Skeletal muscle tissue (tissue), 4 donors: ENCODE results near the gene AUTS2. TPM values are rescaled to one million over a fixed set of nuclear protein-coding genes. Genes with fewer than 3 reads are reported as not detected.

Source experiments
- H3K27ac ChIP-seq: one replicate; pipeline ENCODE4 v1.7.0; 2013; ENCODE audit warnings: mild to moderate bottlenecking, low read depth, low read length, inconsistent platforms
- H3K27me3 ChIP-seq, 3 donors: one replicate each; pipeline ENCODE4 v1.7.0; 2013; ENCODE audit warnings: low read length in 3 of 3; ENCODE audit not compliant: control insufficient read depth in 3 of 3, insufficient read depth in 3 of 3
- H3K36me3 ChIP-seq, 3 donors: one replicate each; pipeline ENCODE4 v1.7.0; 2013; ENCODE audit warnings: low read length in 3 of 3; ENCODE audit not compliant: control insufficient read depth in 3 of 3, insufficient read depth in 3 of 3
- H3K4me1 ChIP-seq, 3 donors: one replicate each; pipeline ENCODE4 v1.7.0; 2013; ENCODE audit warnings: low read length in 3 of 3, mild to moderate bottlenecking in 3 of 3; ENCODE audit not compliant: control insufficient read depth in 3 of 3, insufficient read depth in 3 of 3
- H3K4me3 ChIP-seq, 3 donors: one replicate each; pipeline ENCODE4 v1.7.0; 2013; ENCODE audit warnings: low read length in 3 of 3
- H3K9ac ChIP-seq, 3 donors: one replicate each; pipeline ENCODE4 v1.7.0; 2013; ENCODE audit warnings: low read length in 3 of 3, mild to moderate bottlenecking in 3 of 3, moderate library complexity in 2 of 3, low read depth in 1 of 3
- H3K9me3 ChIP-seq, 3 donors: one replicate each; pipeline ENCODE4 v1.7.0; 2013; ENCODE audit warnings: low read length in 3 of 3; ENCODE audit not compliant: control insufficient read depth in 3 of 3
- total RNA-seq: library from RNA; depleted of rRNA; stranded (reverse); fragments of >200 nt; gene quantifications from one replicate; pipeline ENCODE4 v1.2.3, GENCODE V29; 2014
- donor health status: Osteomylitis.

The AUTS2 gene
- total RNA-seq, 1 donor from 2014 or later = 43.3 TPM

- Histone ChIP-seq H3K4me1 (peaks cover 0 to 3% (median 2%) of the 10 kb centered on the region in 3 donors), H3K4me3 (no peak overlapping the region), H3K9ac (no peak overlapping the region), H3K9me3 (no peaks in the 10 kb centered on the region), H3K27me3 (peaks cover 0 to 3% (median 0%) of the 10 kb centered on the region in 3 donors), H3K36me3 (no peaks in the 10 kb centered on the region), H3K27ac (no peak overlapping the region)
Measured at GRCh38 chr7:70621954-70622600, 1023.8 kb downstream of the AUTS2 start.

GRCh38 chr7:70622936-70623335 is 1024.7 kb downstream of the AUTS2 start:
- Histone ChIP-seq H3K4me3 (no peak overlapping the region), H3K9ac (no peak overlapping the region), H3K9me3 (no peaks in the 10 kb centered on the region), H3K4me1 (peaks cover 0 to 3% (median 2%) of the 10 kb centered on the region in 3 donors), H3K36me3 (no peaks in the 10 kb centered on the region), H3K27ac (no peak overlapping the region), H3K27me3 (peaks cover 0 to 3% (median 0%) of the 10 kb centered on the region in 3 donors)

- no peak overlapping the region for H3K4me3 ChIP-seq
- H3K27me3 ChIP-seq = peaks cover 0 to 3% (median 0%) of the 10 kb centered on the region in 3 donors
- H3K36me3 ChIP-seq = no peaks in the 10 kb centered on the region
- H3K27ac ChIP-seq = no peak overlapping the region
- no peaks in the 10 kb centered on the region for H3K9me3 ChIP-seq
- peaks cover 0 to 2% (median 0%) of the 10 kb centered on the region in 3 donors for H3K4me1 ChIP-seq
- H3K9ac ChIP-seq = no peak overlapping the region
Measured at GRCh38 chr7:70624500-70625103, 1026.3 kb downstream of the AUTS2 start.

- no peak overlapping the region for H3K4me3 ChIP-seq
- H3K4me1 ChIP-seq = no peaks in the 10 kb centered on the region
- no peaks in the 10 kb centered on the region for H3K9me3 ChIP-seq
- no peak overlapping the region for H3K9ac ChIP-seq
- no peak overlapping the region for H3K27ac ChIP-seq
- H3K27me3 ChIP-seq = no peaks in the 10 kb centered on the region
- no peaks in the 10 kb centered on the region for H3K36me3 ChIP-seq
Measured at GRCh38 chr7:70627461-70627860, 1029.2 kb downstream of the AUTS2 start.

- H3K9me3 ChIP-seq = no peaks in the 10 kb centered on the region
- no peak overlapping the region for H3K9ac ChIP-seq
- H3K4me3 ChIP-seq = no peak overlapping the region
- no peak overlapping the region for H3K27ac ChIP-seq
- H3K27me3 ChIP-seq = no peaks in the 10 kb centered on the region
- no peaks in the 10 kb centered on the region for H3K4me1 ChIP-seq
- no peaks in the 10 kb centered on the region for H3K36me3 ChIP-seq
Measured at GRCh38 chr7:70630440-70630817, 1032.2 kb downstream of the AUTS2 start.

GRCh38 chr7:70630818-70631457 is 1032.7 kb downstream of the AUTS2 start:
- Histone ChIP-seq H3K27me3 (no peaks in the 10 kb centered on the region), H3K9ac (no peak overlapping the region), H3K27ac (no peak overlapping the region), H3K4me1 (no peaks in the 10 kb centered on the region), H3K9me3 (no peaks in the 10 kb centered on the region), H3K4me3 (no peak overlapping the region), H3K36me3 (no peaks in the 10 kb centered on the region)

- H3K36me3 ChIP-seq = no peaks in the 10 kb centered on the region
Measured at GRCh38 chr7:70631718-70632117, 1033.4 kb downstream of the AUTS2 start.

GRCh38 chr7:70632400-70632799 is 1034.1 kb downstream of the AUTS2 start:
- Histone ChIP-seq H3K27ac (no peak overlapping the region), H3K9ac (no peak overlapping the region), H3K36me3 (no peaks in the 10 kb centered on the region), H3K27me3 (no peaks in the 10 kb centered on the region), H3K9me3 (no peaks in the 10 kb centered on the region), H3K4me1 (no peaks in the 10 kb centered on the region), H3K4me3 (no peak overlapping the region)

More at GRCh38 chr7:70631718-70632117, 1033.4 kb downstream of the AUTS2 start:
- H3K4me1 ChIP-seq = no peaks in the 10 kb centered on the region
- H3K27me3 ChIP-seq = no peaks in the 10 kb centered on the region
- no peak overlapping the region for H3K27ac ChIP-seq
- no peaks in the 10 kb centered on the region for H3K9me3 ChIP-seq
- H3K4me3 ChIP-seq = no peak overlapping the region
- no peak overlapping the region for H3K9ac ChIP-seq

- Histone ChIP-seq H3K9ac (no peak overlapping the region), H3K36me3 (no peaks in the 10 kb centered on the region), H3K4me3 (no peak overlapping the region), H3K4me1 (no peaks in the 10 kb centered on the region), H3K27ac (no peak overlapping the region), H3K9me3 (no peaks in the 10 kb centered on the region), H3K27me3 (no peaks in the 10 kb centered on the region)
Measured at GRCh38 chr7:70634071-70634470, 1035.8 kb downstream of the AUTS2 start.

- H3K9me3 ChIP-seq = no peaks in the 10 kb centered on the region
- H3K27ac ChIP-seq = no peak overlapping the region
- no peaks in the 10 kb centered on the region for H3K4me1 ChIP-seq
- no peak overlapping the region for H3K4me3 ChIP-seq
- H3K9ac ChIP-seq = no peak overlapping the region
- no peaks in the 10 kb centered on the region for H3K27me3 ChIP-seq
- H3K36me3 ChIP-seq = no peaks in the 10 kb centered on the region
Measured at GRCh38 chr7:70634610-70635068, 1036.4 kb downstream of the AUTS2 start.
